GM12878 (cell line): ENCODE results near the gene TRIM4. TPM values are rescaled to one million over a fixed set of nuclear protein-coding genes. Genes with fewer than 3 reads are reported as not detected.

Experiments used
- ATAC-seq: fragments of 200-7000 bp; cut with Tn5 transposase; 3 replicates; pipeline ENCODE4 v1.9.1; 2020; ENCODE audit warnings: mild to moderate bottlenecking, moderate library complexity
- BruUV-seq: library from RNA; stranded (reverse); fragments of 400-500 nt; replicated peaks from 2 replicates; lab custom pipeline; 2021; lab: Mats Ljungman, UMichigan
- CTCF ChIA-PET: fragments of 300-600 bp; sonication (Branson Sonifier 250); formaldehyde crosslinking; extraction: SDS; loops from one replicate; lab custom pipeline; 2021; ENCODE audit warnings: inconsistent platforms; lab: Yijun Ruan, JAX
- POLR2A ChIA-PET: fragments of 350-600 bp; formaldehyde crosslinking; extraction: SDS; loops from one replicate; lab custom pipeline; 2021; ENCODE audit warnings: inconsistent platforms; lab: Charles Lee
- RAD21 ChIA-PET: fragments of 300-600 bp; sonication (Branson Sonifier 250); formaldehyde crosslinking; loops from one replicate; lab custom pipeline; 2023; ENCODE audit warnings: antibody characterized with exemption; ENCODE audit not compliant: unreplicated experiment; lab: Charles Lee
- SMC1A ChIA-PET: fragments of 300-600 bp; sonication (Branson Sonifier 250); formaldehyde crosslinking; loops from one replicate; lab custom pipeline; 2023; ENCODE audit not compliant: unreplicated experiment, uncharacterized antibody; lab: Charles Lee
- DNase-seq: peaks from one replicate; pipeline ENCODE4 v3.0.0-alpha.2; 2011; ENCODE audit warnings: low read depth, low spot score
- FAIRE-seq: peaks from 3 replicates; lab custom pipeline; 2011; peaks lifted over from hg19 to GRCh38; lab: Jason Lieb, UNC
- H2AFZ ChIP-seq: 2 replicates; pipeline ENCODE4 v1.6.0; 2011; ENCODE audit warnings: low read depth, low read length, control low read depth; ENCODE audit not compliant: control insufficient read depth
- H3K27ac ChIP-seq: 2 replicates; pipeline ENCODE4 v1.5.1; 2011; ENCODE audit warnings: control low read depth; ENCODE audit not compliant: control insufficient read depth, insufficient read depth
- H3K27me3 ChIP-seq, 2 experiments: replicated peaks in 1 of 2; 2 replicates each; pipeline versions ENCODE4 v1.6.0 to v1.6.1; 2011; ENCODE audit warnings: low read length in 1 of 2; ENCODE audit not compliant: control insufficient read depth in 2 of 2, insufficient read depth in 2 of 2
- H3K36me3 ChIP-seq, 2 experiments: 2 replicates each; pipeline ENCODE4 v1.5.1; 2011; ENCODE audit warnings: low read length in 1 of 2; ENCODE audit not compliant: control insufficient read depth in 2 of 2, insufficient read depth in 2 of 2
- H3K4me1 ChIP-seq: 2 replicates; pipeline ENCODE4 v1.6.1; 2011; ENCODE audit warnings: mild to moderate bottlenecking, low read length, moderate library complexity, mixed read lengths; ENCODE audit not compliant: control insufficient read depth, insufficient read depth
- H3K4me2 ChIP-seq: 2 replicates; pipeline ENCODE4 v1.6.0; 2011; ENCODE audit warnings: control low read depth; ENCODE audit not compliant: control insufficient read depth, insufficient read depth
- H3K4me3 ChIP-seq: fragments of 200-600 bp; sonication (generic); 2 replicates; pipeline ENCODE4 v1.5.1; 2016
- H3K79me2 ChIP-seq: 2 replicates; pipeline ENCODE4 v1.6.0; 2011; ENCODE audit warnings: low read length; ENCODE audit not compliant: control insufficient read depth, insufficient read depth
- H3K9ac ChIP-seq: 2 replicates; pipeline ENCODE4 v1.8.0; 2011; ENCODE audit warnings: low read length, control low read depth, mixed read lengths; ENCODE audit not compliant: control insufficient read depth, insufficient read depth
- H3K9me3 ChIP-seq: replicated peaks from 3 replicates; pipeline ENCODE4 v1.5.1; 2011; ENCODE audit warnings: mild to moderate bottlenecking, low read length; ENCODE audit not compliant: control insufficient read depth, insufficient read depth
- H4K20me1 ChIP-seq: 2 replicates; pipeline ENCODE4 v1.6.0; 2011; ENCODE audit not compliant: control insufficient read depth, insufficient read depth
- CBFB ChIP-seq: IDR thresholded peaks from 2 replicates; pipeline ENCODE4 v1.6.1; 2016; ENCODE audit warnings: antibody characterized with exemption, low read depth
- EGR1 ChIP-seq, 2 experiments: IDR thresholded peaks; 1 replicate in 1 of 2; 2 replicates in 1 of 2; pipeline ENCODE4 v1.6.1; 2011 to 2012; ENCODE audit warnings: low read depth in 2 of 2, low read length in 2 of 2, borderline replicate concordance in 1 of 2, mild to moderate bottlenecking in 1 of 2, moderate library complexity in 1 of 2
- GABPA ChIP-seq: IDR thresholded peaks from 2 replicates; pipeline ENCODE4 v1.6.1; 2014; ENCODE audit warnings: antibody characterized with exemption, low read depth, mild to moderate bottlenecking, inconsistent platforms
- MEF2A ChIP-seq: IDR thresholded peaks from 2 replicates; pipeline ENCODE4 v1.6.1; 2011; ENCODE audit warnings: low read depth, mild to moderate bottlenecking, low read length, moderate library complexity; ENCODE audit not compliant: insufficient read depth
- PML ChIP-seq: IDR thresholded peaks from 2 replicates; pipeline ENCODE4 v1.6.1; 2012; ENCODE audit warnings: low read length, inconsistent platforms
- POLR2A ChIP-seq: IDR thresholded peaks from 2 replicates; pipeline ENCODE4 v1.6.1; 2011; ENCODE audit warnings: low read depth, mild to moderate bottlenecking, low read length
- POLR2AphosphoS5 ChIP-seq: IDR thresholded peaks from 2 replicates; pipeline ENCODE4 v1.6.1; 2011; ENCODE audit warnings: mild to moderate bottlenecking, low read length, inconsistent platforms
- RELA ChIP-seq: fragments of 450-650 bp; IDR thresholded peaks from 2 replicates; pipeline ENCODE4 v1.8.0; 2014; ENCODE audit warnings: borderline replicate concordance; ENCODE audit not compliant: partially characterized antibody
- RUNX3 ChIP-seq: IDR thresholded peaks from 2 replicates; pipeline ENCODE4 v1.6.1; 2012; ENCODE audit warnings: low read length, inconsistent platforms
- SPI1 ChIP-seq: IDR thresholded peaks from 2 replicates; pipeline ENCODE4 v1.6.1; 2011; ENCODE audit warnings: low read depth, mild to moderate bottlenecking, low read length, moderate library complexity, borderline replicate concordance; ENCODE audit not compliant: insufficient read depth
- STAT3 ChIP-seq: IDR thresholded peaks from 2 replicates; pipeline ENCODE4 v1.6.1; 2011; ENCODE audit warnings: low read depth, low read length, improper control_type of control experiment
- YBX1 ChIP-seq: fragments of 450-650 bp; IDR thresholded peaks from 2 replicates; pipeline ENCODE4 v1.6.1; 2016; ENCODE audit warnings: antibody characterized with exemption
- WGBS: methylation state at CpG from one replicate; pipeline ENCODE4 v1.1.6; 2016; ENCODE audit warnings: low lambda C conversion rate; ENCODE audit not compliant: insufficient replicate concordance, insufficient coverage; ENCODE audit errors: missing lambda C conversion rate; 5-methylcytosine and 5-hydroxymethylcytosine counted together
- in situ Hi-C: fragments of 300-500 bp; cut with MboI; formaldehyde crosslinking; loops from 9 replicates; pipeline ENCODE4 v1.14.3; 2018; ENCODE audit warnings: mixed read lengths
- intact Hi-C: fragments of 100-400 bp; cut with micrococcal nuclease; formaldehyde crosslinking; loops from one replicate; pipeline ENCODE4 v1.14.2; 2022; ENCODE audit not compliant: unreplicated experiment
- polyA plus RNA-seq, 11 experiments: library from polyadenylated mRNA; depleted of rRNA in 4 of 11; unstranded in 6 of 11; stranded (reverse) in 5 of 11; fragments of >200 nt; fragmentation: Nextera tagmentation in 4 of 11; fragmentation: Illumina TruSeq in 1 of 11; extraction: Ambion mirVana in 4 of 11; extraction: Trizol in 1 of 11; gene quantifications; 1 replicate in 1 of 11; 2 replicates in 10 of 11; pipeline versions ENCODE4 v1.2.1 to v1.2.3, GENCODE V29; 2011 to 2016; ENCODE audit warnings: inconsistent platforms in 2 of 11, missing spikeins in 2 of 11, low read depth in 1 of 11
- total RNA-seq, 4 experiments: library from RNA; depleted of rRNA in 3 of 4; stranded (reverse); fragments of >200 nt in 3 of 4; fragmentation: Illumina TruSeq in 1 of 4; extraction: Trizol in 1 of 4; gene quantifications; 2 replicates each; pipeline versions ENCODE4 v1.2.1 to v1.2.3, GENCODE V29; 2013 to 2021
- TF ChIP-seq, protein P1 (sequence below): fragments of 450-650 bp; IDR thresholded peaks from 2 replicates; pipeline ENCODE4 v1.6.1; 2018; ENCODE audit warnings: mild to moderate bottlenecking, low read depth, moderate library complexity; ENCODE audit not compliant: partially characterized antibody
- TF ChIP-seq, protein P2 (sequence below): fragments of 450-650 bp; IDR thresholded peaks from 2 replicates; pipeline ENCODE4 v1.6.1; 2014; ENCODE audit warnings: mild to moderate bottlenecking
- TF ChIP-seq, protein P3 (sequence below): fragments of 450-650 bp; IDR thresholded peaks from 2 replicates; pipeline ENCODE4 v1.6.1; 2016; ENCODE audit warnings: mild to moderate bottlenecking, moderate library complexity, borderline replicate concordance

TRIM4 gene
- total and polyA plus RNA-seq, 10 of the 15 experiments (the other 5 are each of a cell fraction or from before 2014, with no cell fraction given) = 4.8 to 21.8 (median 17.9) TPM

DNA sequence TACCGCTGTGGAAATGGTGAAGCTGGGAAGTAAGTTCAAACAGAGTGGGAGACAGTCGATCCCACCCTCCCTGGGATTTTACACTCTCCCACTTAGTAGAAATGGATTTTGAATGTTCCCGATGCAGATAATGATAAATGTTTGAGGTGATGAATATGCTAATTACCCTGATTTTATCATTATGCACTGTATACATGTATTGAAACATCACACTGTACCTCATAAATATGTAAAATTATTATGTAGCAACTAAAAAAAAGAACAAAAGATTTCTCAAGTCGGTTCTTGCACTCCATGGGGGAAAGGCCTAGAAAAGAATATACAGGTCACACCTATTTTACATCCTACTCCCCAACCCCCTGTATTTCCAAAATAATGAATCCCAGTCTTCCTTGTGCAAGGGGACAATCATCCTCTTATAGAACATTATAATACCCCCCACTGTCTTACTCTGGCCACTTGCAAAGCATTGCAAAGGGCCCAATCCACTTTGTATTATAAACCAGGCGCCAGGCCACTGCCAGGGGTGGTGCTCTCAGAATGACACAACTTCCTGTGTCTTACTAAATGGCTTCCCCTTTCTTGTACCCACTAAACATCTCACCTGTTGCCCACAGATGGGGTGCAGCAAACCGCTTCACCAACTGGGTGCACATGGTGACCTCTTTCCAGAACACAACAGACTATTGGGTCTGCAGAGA is 21.9 kb downstream of the TRIM4 start:
- no peak overlapping the region for H3K9ac ChIP-seq
- ChIA-PET RAD21 (no interaction called here), SMC1A (no interaction called here), CTCF (interaction anchor here (1.0 kb wide), 1 partner anchor 16 kb away, joined by 3 read pairs; no protein-coding TSS in a partner anchor), POLR2A (no interaction called here)
- H4K20me1 ChIP-seq = no peaks in the 10 kb centered on the region
- no peak overlapping the region for H3K4me3 ChIP-seq
- 86% methylated on average over 6 of the region's 6 CpGs for WGBS
- H3K27ac ChIP-seq = no peak overlapping the region
- in situ Hi-C loops = no loop called here
- BruUV-seq = no TSS peak
- no peaks in the 10 kb centered on the region for H3K27me3 ChIP-seq
- peaks cover 8% of the 10 kb centered on the region for H3K4me1 ChIP-seq
- TF ChIP-seq GABPA (0 out of 2 replicates have a peak, but pooled peaks have one; percentile 40), RUNX3 (peak; percentile 34; the same call in 1 of the 2 replicates), RELA (no peak), YBX1 (no peak), PML (no peak), STAT3 (no peak), CBFB (no peak), SPI1 (peak; percentile 29; the same call in 1 of the 2 replicates), MEF2A (no peak), POLR2A (0 out of 2 replicates have a peak, but pooled peaks have one; percentile 1), POLR2AphosphoS5 (no peak), EGR1 (IDR thresholded peaks at IDR 0.05; ENCODE audit: borderline replicate concordance in 1 of 2, low read depth in 2 of 2, low read length in 2 of 2) (no peak)
- TF ChIP-seq, protein P1, sequence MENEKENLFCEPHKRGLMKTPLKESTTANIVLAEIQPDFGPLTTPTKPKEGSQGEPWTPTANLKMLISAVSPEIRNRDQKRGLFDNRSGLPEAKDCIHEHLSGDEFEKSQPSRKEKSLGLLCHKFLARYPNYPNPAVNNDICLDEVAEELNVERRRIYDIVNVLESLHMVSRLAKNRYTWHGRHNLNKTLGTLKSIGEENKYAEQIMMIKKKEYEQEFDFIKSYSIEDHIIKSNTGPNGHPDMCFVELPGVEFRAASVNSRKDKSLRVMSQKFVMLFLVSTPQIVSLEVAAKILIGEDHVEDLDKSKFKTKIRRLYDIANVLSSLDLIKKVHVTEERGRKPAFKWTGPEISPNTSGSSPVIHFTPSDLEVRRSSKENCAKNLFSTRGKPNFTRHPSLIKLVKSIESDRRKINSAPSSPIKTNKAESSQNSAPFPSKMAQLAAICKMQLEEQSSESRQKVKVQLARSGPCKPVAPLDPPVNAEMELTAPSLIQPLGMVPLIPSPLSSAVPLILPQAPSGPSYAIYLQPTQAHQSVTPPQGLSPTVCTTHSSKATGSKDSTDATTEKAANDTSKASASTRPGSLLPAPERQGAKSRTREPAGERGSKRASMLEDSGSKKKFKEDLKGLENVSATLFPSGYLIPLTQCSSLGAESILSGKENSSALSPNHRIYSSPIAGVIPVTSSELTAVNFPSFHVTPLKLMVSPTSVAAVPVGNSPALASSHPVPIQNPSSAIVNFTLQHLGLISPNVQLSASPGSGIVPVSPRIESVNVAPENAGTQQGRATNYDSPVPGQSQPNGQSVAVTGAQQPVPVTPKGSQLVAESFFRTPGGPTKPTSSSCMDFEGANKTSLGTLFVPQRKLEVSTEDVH = no peak
- TF ChIP-seq, protein P2, sequence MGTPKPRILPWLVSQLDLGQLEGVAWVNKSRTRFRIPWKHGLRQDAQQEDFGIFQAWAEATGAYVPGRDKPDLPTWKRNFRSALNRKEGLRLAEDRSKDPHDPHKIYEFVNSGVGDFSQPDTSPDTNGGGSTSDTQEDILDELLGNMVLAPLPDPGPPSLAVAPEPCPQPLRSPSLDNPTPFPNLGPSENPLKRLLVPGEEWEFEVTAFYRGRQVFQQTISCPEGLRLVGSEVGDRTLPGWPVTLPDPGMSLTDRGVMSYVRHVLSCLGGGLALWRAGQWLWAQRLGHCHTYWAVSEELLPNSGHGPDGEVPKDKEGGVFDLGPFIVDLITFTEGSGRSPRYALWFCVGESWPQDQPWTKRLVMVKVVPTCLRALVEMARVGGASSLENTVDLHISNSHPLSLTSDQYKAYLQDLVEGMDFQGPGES = no peak
- TF ChIP-seq, protein P3, sequence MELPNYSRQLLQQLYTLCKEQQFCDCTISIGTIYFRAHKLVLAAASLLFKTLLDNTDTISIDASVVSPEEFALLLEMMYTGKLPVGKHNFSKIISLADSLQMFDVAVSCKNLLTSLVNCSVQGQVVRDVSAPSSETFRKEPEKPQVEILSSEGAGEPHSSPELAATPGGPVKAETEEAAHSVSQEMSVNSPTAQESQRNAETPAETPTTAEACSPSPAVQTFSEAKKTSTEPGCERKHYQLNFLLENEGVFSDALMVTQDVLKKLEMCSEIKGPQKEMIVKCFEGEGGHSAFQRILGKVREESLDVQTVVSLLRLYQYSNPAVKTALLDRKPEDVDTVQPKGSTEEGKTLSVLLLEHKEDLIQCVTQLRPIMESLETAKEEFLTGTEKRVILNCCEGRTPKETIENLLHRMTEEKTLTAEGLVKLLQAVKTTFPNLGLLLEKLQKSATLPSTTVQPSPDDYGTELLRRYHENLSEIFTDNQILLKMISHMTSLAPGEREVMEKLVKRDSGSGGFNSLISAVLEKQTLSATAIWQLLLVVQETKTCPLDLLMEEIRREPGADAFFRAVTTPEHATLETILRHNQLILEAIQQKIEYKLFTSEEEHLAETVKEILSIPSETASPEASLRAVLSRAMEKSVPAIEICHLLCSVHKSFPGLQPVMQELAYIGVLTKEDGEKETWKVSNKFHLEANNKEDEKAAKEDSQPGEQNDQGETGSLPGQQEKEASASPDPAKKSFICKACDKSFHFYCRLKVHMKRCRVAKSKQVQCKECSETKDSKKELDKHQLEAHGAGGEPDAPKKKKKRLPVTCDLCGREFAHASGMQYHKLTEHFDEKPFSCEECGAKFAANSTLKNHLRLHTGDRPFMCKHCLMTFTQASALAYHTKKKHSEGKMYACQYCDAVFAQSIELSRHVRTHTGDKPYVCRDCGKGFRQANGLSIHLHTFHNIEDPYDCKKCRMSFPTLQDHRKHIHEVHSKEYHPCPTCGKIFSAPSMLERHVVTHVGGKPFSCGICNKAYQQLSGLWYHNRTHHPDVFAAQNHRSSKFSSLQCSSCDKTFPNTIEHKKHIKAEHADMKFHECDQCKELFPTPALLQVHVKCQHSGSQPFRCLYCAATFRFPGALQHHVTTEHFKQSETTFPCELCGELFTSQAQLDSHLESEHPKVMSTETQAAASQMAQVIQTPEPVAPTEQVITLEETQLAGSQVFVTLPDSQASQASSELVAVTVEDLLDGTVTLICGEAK = peak; percentile 34; the same call in 1 of the 2 replicates
- TF ChIP-seq, all 136 proteins: peak for 5
- FAIRE-seq (no peak), DNase-seq (no peak), ATAC-seq (peak; percentile 81)
- no peak overlapping the region for H2AFZ ChIP-seq
- no peaks in the 10 kb centered on the region for H3K9me3 ChIP-seq
- peaks cover 5 to 22% of the 10 kb centered on the region in 2 experiments; a peak in 3 of 4 replicates for H3K36me3 ChIP-seq
- H3K4me2 ChIP-seq = no peak overlapping the region
- intact Hi-C loops = no loop called here
- H3K79me2 ChIP-seq = no peaks in the 10 kb centered on the region
